GM23338 (cell line): ENCODE measurements around the gene SUMO4. TPM values are rescaled to one million over a fixed set of nuclear protein-coding genes. Genes with fewer than 3 reads are reported as not detected.

Source experiments
- ATAC-seq: fragments of 200-7000 bp; cut with Tn5 transposase; 3 replicates; pipeline ENCODE4 v1.9.1; 2020
- DNase-seq: peaks from one replicate; pipeline ENCODE4 v3.0.0-alpha.2; 2015; ENCODE audit warnings: low spot score
- H2AFZ ChIP-seq: fragments of 200-600 bp; sonication (generic); 2 replicates; pipeline ENCODE4 v1.8.0; 2016; ENCODE audit warnings: antibody characterized with exemption, mild to moderate bottlenecking, moderate library complexity
- H3F3A ChIP-seq: fragments of 200-600 bp; sonication (generic); replicated peaks from 2 replicates; pipeline ENCODE4 v1.8.0; 2017; ENCODE audit warnings: antibody characterized with exemption, mixed run types, low read depth
- H3K27ac ChIP-seq: fragments of 200-600 bp; sonication (generic); 2 replicates; pipeline ENCODE4 v1.6.1; 2016; ENCODE audit warnings: low read depth
- H3K27me3 ChIP-seq: fragments of 200-600 bp; sonication (generic); 2 replicates; pipeline ENCODE4 v1.8.0; 2016; ENCODE audit warnings: mild to moderate bottlenecking, mixed run types, moderate library complexity; ENCODE audit not compliant: insufficient read depth
- H3K36me3 ChIP-seq: fragments of 200-600 bp; sonication (generic); 2 replicates; pipeline ENCODE4 v1.8.0; 2016; ENCODE audit warnings: mild to moderate bottlenecking; ENCODE audit not compliant: insufficient read depth
- H3K4me1 ChIP-seq: fragments of 200-600 bp; sonication (generic); 2 replicates; pipeline ENCODE4 v1.8.0; 2016; ENCODE audit warnings: mild to moderate bottlenecking, moderate library complexity; ENCODE audit not compliant: insufficient read depth
- H3K4me2 ChIP-seq: fragments of 200-600 bp; sonication (generic); 2 replicates; pipeline ENCODE4 v1.7.1; 2017; ENCODE audit warnings: mixed run types
- H3K4me3 ChIP-seq: fragments of 200-600 bp; sonication (generic); 2 replicates; pipeline ENCODE4 v1.6.1; 2016; ENCODE audit warnings: mixed run types
- H3K79me2 ChIP-seq: fragments of 200-600 bp; sonication (generic); replicated peaks from 2 replicates; pipeline ENCODE4 v1.8.0; 2017; ENCODE audit warnings: mild to moderate bottlenecking; ENCODE audit not compliant: insufficient read depth
- H3K9me2 ChIP-seq: fragments of 200-600 bp; sonication (generic); 2 replicates; pipeline ENCODE4 v1.8.0; 2017; ENCODE audit not compliant: insufficient read depth
- H4K20me1 ChIP-seq: fragments of 200-600 bp; sonication (generic); replicated peaks from 2 replicates; pipeline ENCODE4 v1.8.0; 2017; ENCODE audit warnings: mild to moderate bottlenecking; ENCODE audit not compliant: insufficient read depth
- H3K27ac Mint-ChIP-seq: 2 replicates; pipeline ENCODE4 v1.8.0; 2020; ENCODE audit warnings: inconsistent platforms, mild to moderate bottlenecking, moderate library complexity, mixed read lengths
- H3K27me3 Mint-ChIP-seq: 3 replicates; pipeline ENCODE4 v1.8.0; 2022; ENCODE audit warnings: low read depth, mild to moderate bottlenecking, moderate library complexity, mixed read lengths, inconsistent platforms; ENCODE audit not compliant: insufficient read depth, poor library complexity
- H3K36me3 Mint-ChIP-seq: 3 replicates; pipeline ENCODE4 v1.8.0; 2021; ENCODE audit warnings: low read depth, mild to moderate bottlenecking, inconsistent platforms, moderate library complexity, mixed read lengths
- H3K4me1 Mint-ChIP-seq: 3 replicates; pipeline ENCODE4 v1.8.0; 2020; ENCODE audit warnings: mild to moderate bottlenecking, inconsistent platforms, mixed read lengths
- H3K4me3 Mint-ChIP-seq: 3 replicates; pipeline ENCODE4 v1.8.0; 2021; ENCODE audit warnings: moderate library complexity, mild to moderate bottlenecking, inconsistent platforms, mixed read lengths
- H3K9me3 Mint-ChIP-seq: 3 replicates; pipeline ENCODE4 v1.8.0; 2020; ENCODE audit warnings: moderate library complexity, mild to moderate bottlenecking, inconsistent platforms, mixed read lengths
- CREB1 ChIP-seq: fragments of 250-450 bp; sonication (Bioruptor Pico); IDR thresholded peaks from 2 replicates; pipeline ENCODE4 v1.5.0; 2020; ENCODE audit warnings: low read depth, mild to moderate bottlenecking, moderate library complexity
- EZH2 ChIP-seq: fragments of 200-600 bp; sonication (generic); IDR thresholded peaks from one replicate; pipeline ENCODE4 v1.8.0; 2017; ENCODE audit warnings: antibody characterized with exemption, mild to moderate bottlenecking, low read depth; ENCODE audit not compliant: unreplicated experiment
- NANOG ChIP-seq: IDR thresholded peaks from 2 replicates; pipeline ENCODE4 v1.6.1; 2016; ENCODE audit warnings: antibody characterized with exemption, borderline replicate concordance
- POLR2AphosphoS5 ChIP-seq: IDR thresholded peaks from 2 replicates; pipeline ENCODE4 v1.6.1; 2016; ENCODE audit warnings: antibody characterized with exemption, low read depth
- STAT1 ChIP-seq: IDR thresholded peaks from one replicate; pipeline ENCODE4 v1.6.1; 2016; ENCODE audit warnings: antibody characterized with exemption; ENCODE audit not compliant: unreplicated experiment
- ZNF114 ChIP-seq: fragments of 250-450 bp; sonication (Bioruptor Pico); IDR thresholded peaks from 2 replicates; pipeline ENCODE4 v1.5.0; 2020; ENCODE audit warnings: mild to moderate bottlenecking, moderate library complexity
- polyA plus RNA-seq: library from polyadenylated mRNA; unstranded; fragments of >200 nt; fragmentation: Nextera tagmentation; extraction: Ambion mirVana; gene quantifications from 2 replicates; pipeline ENCODE4 v1.2.1, GENCODE V29; 2016
- total RNA-seq: library from RNA; depleted of rRNA; stranded (reverse); fragments of >200 nt; shearing (Covaris generic); gene quantifications from 2 replicates; pipeline ENCODE4 v1.2.3, GENCODE V29; 2014
- TF ChIP-seq, protein P1 (sequence below): fragments of 250-450 bp; sonication (Bioruptor Pico); IDR thresholded peaks from 2 replicates; pipeline ENCODE4 v1.5.0; 2020; ENCODE audit warnings: mild to moderate bottlenecking, moderate library complexity
- TF ChIP-seq, protein P2 (sequence below), 2 experiments: fragments of 200-600 bp in 1 of 2; sonication (generic) in 1 of 2; conservative IDR thresholded peaks; 2 replicates each; pipeline versions ENCODE4 v1.5.1 to v1.6.1; 2016 to 2017; ENCODE audit warnings: antibody characterized with exemption in 2 of 2, low read depth in 2 of 2, mild to moderate bottlenecking in 2 of 2, moderate library complexity in 1 of 2
- TF ChIP-seq, protein P3 (sequence below): IDR thresholded peaks from 2 replicates; pipeline ENCODE4 v1.6.1; 2016; ENCODE audit warnings: antibody characterized with exemption

Gene SUMO4
- total and polyA plus RNA-seq, 2 experiments from 2014 or later: 1.9 to 2.1 TPM

DNA sequence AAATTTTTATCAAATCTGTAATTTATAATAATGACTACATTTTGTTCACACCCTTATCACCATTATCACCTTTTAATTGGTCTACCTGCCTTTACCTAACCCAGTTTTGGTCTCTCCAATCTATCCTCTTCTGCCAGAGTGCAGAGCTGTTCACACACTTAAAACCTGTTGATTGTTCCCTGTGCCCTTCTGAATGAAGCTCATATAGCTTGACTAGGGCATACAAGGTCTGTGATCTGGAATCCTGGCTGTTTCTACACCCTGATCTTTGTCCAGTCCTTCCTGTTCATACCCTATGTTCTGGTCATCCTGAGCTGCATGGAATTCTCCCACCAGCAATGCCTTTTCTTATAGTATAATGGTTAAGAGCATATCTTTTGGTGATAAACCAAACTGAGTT is 28.9 kb upstream of the SUMO4 start:
- no peaks in the 10 kb centered on the region for H3K27me3 ChIP-seq
- no peaks in the 10 kb centered on the region for H3K9me2 ChIP-seq
- H3K79me2 ChIP-seq: peaks cover 87% of the 10 kb centered on the region
- Mint-ChIP-seq H3K9me3 (no peaks in the 10 kb centered on the region), H3K27me3 (no peaks in the 10 kb centered on the region), H3K36me3 (peaks cover 3% of the 10 kb centered on the region; the same call in 1 of the 3 replicates), H3K4me3 (no peak overlapping the region), H3K4me1 (no peaks in the 10 kb centered on the region), H3K27ac (peak overlapping the region; percentile 28; the same call in 1 of the 2 replicates)
- H2AFZ ChIP-seq: no peak overlapping the region
- ATAC-seq (no peak), DNase-seq (no peak)
- no peak overlapping the region for H3K4me3 ChIP-seq
- H3K4me1 ChIP-seq: peaks cover 1% of the 10 kb centered on the region; the same call in 1 of the 2 replicates
- no peaks in the 10 kb centered on the region for H3K36me3 ChIP-seq
- H4K20me1 ChIP-seq: peaks cover 13% of the 10 kb centered on the region
- no peak overlapping the region for H3K4me2 ChIP-seq
- no peak overlapping the region for H3K27ac ChIP-seq
- TF ChIP-seq ZNF114 (CRISPR knock-in tag) (no peak), POLR2AphosphoS5 (no peak), CREB1 (no peak), EZH2 (no peak), NANOG (no peak), STAT1 (no peak)
- TF ChIP-seq, protein P1, sequence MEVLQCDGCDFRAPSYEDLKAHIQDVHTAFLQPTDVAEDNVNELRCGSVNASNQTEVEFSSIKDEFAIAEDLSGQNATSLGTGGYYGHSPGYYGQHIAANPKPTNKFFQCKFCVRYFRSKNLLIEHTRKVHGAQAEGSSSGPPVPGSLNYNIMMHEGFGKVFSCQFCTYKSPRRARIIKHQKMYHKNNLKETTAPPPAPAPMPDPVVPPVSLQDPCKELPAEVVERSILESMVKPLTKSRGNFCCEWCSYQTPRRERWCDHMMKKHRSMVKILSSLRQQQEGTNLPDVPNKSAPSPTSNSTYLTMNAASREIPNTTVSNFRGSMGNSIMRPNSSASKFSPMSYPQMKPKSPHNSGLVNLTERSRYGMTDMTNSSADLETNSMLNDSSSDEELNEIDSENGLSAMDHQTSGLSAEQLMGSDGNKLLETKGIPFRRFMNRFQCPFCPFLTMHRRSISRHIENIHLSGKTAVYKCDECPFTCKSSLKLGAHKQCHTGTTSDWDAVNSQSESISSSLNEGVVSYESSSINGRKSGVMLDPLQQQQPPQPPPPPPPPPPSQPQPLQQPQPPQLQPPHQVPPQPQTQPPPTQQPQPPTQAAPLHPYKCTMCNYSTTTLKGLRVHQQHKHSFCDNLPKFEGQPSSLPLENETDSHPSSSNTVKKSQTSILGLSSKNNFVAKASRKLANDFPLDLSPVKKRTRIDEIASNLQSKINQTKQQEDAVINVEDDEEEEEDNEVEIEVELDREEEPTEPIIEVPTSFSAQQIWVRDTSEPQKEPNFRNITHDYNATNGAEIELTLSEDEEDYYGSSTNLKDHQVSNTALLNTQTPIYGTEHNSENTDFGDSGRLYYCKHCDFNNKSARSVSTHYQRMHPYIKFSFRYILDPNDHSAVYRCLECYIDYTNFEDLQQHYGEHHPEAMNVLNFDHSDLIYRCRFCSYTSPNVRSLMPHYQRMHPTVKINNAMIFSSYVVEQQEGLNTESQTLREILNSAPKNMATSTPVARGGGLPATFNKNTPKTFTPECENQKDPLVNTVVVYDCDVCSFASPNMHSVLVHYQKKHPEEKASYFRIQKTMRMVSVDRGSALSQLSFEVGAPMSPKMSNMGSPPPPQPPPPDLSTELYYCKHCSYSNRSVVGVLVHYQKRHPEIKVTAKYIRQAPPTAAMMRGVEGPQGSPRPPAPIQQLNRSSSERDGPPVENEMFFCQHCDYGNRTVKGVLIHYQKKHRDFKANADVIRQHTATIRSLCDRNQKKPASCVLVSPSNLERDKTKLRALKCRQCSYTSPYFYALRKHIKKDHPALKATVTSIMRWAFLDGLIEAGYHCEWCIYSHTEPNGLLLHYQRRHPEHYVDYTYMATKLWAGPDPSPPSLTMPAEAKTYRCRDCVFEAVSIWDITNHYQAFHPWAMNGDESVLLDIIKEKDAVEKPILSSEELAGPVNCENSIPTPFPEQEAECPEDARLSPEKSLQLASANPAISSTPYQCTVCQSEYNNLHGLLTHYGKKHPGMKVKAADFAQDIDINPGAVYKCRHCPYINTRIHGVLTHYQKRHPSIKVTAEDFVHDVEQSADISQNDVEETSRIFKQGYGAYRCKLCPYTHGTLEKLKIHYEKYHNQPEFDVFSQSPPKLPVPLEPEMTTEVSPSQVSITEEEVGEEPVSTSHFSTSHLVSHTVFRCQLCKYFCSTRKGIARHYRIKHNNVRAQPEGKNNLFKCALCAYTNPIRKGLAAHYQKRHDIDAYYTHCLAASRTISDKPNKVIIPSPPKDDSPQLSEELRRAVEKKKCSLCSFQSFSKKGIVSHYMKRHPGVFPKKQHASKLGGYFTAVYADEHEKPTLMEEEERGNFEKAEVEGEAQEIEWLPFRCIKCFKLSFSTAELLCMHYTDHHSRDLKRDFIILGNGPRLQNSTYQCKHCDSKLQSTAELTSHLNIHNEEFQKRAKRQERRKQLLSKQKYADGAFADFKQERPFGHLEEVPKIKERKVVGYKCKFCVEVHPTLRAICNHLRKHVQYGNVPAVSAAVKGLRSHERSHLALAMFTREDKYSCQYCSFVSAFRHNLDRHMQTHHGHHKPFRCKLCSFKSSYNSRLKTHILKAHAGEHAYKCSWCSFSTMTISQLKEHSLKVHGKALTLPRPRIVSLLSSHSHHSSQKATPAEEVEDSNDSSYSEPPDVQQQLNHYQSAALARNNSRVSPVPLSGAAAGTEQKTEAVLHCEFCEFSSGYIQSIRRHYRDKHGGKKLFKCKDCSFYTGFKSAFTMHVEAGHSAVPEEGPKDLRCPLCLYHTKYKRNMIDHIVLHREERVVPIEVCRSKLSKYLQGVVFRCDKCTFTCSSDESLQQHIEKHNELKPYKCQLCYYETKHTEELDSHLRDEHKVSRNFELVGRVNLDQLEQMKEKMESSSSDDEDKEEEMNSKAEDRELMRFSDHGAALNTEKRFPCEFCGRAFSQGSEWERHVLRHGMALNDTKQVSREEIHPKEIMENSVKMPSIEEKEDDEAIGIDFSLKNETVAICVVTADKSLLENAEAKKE (CRISPR knock-in tag): no peak
- TF ChIP-seq, protein P2, sequence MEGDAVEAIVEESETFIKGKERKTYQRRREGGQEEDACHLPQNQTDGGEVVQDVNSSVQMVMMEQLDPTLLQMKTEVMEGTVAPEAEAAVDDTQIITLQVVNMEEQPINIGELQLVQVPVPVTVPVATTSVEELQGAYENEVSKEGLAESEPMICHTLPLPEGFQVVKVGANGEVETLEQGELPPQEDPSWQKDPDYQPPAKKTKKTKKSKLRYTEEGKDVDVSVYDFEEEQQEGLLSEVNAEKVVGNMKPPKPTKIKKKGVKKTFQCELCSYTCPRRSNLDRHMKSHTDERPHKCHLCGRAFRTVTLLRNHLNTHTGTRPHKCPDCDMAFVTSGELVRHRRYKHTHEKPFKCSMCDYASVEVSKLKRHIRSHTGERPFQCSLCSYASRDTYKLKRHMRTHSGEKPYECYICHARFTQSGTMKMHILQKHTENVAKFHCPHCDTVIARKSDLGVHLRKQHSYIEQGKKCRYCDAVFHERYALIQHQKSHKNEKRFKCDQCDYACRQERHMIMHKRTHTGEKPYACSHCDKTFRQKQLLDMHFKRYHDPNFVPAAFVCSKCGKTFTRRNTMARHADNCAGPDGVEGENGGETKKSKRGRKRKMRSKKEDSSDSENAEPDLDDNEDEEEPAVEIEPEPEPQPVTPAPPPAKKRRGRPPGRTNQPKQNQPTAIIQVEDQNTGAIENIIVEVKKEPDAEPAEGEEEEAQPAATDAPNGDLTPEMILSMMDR (conservative IDR thresholded peaks at IDR 0.05; ENCODE audit: low read depth in 2 of 2): no peak
- TF ChIP-seq, protein P3, sequence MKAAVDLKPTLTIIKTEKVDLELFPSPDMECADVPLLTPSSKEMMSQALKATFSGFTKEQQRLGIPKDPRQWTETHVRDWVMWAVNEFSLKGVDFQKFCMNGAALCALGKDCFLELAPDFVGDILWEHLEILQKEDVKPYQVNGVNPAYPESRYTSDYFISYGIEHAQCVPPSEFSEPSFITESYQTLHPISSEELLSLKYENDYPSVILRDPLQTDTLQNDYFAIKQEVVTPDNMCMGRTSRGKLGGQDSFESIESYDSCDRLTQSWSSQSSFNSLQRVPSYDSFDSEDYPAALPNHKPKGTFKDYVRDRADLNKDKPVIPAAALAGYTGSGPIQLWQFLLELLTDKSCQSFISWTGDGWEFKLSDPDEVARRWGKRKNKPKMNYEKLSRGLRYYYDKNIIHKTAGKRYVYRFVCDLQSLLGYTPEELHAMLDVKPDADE: no peak
- no peaks in the 10 kb centered on the region for H3F3A ChIP-seq
